GM23338 (cell line): ENCODE results near the gene AP3B2. TPM values are rescaled to one million over a fixed set of nuclear protein-coding genes. Genes with fewer than 3 reads are reported as not detected.

Source experiments
- ATAC-seq: fragments of 200-7000 bp; cut with Tn5 transposase; 3 replicates; pipeline ENCODE4 v1.9.1; 2020
- DNase-seq: peaks from one replicate; pipeline ENCODE4 v3.0.0-alpha.2; 2015; ENCODE audit warnings: low spot score
- H2AFZ ChIP-seq: fragments of 200-600 bp; sonication (generic); 2 replicates; pipeline ENCODE4 v1.8.0; 2016; ENCODE audit warnings: antibody characterized with exemption, mild to moderate bottlenecking, moderate library complexity
- H3F3A ChIP-seq: fragments of 200-600 bp; sonication (generic); replicated peaks from 2 replicates; pipeline ENCODE4 v1.8.0; 2017; ENCODE audit warnings: antibody characterized with exemption, mixed run types, low read depth
- H3K27ac ChIP-seq: fragments of 200-600 bp; sonication (generic); 2 replicates; pipeline ENCODE4 v1.6.1; 2016; ENCODE audit warnings: low read depth
- H3K27me3 ChIP-seq: fragments of 200-600 bp; sonication (generic); 2 replicates; pipeline ENCODE4 v1.8.0; 2016; ENCODE audit warnings: mild to moderate bottlenecking, mixed run types, moderate library complexity; ENCODE audit not compliant: insufficient read depth
- H3K36me3 ChIP-seq: fragments of 200-600 bp; sonication (generic); 2 replicates; pipeline ENCODE4 v1.8.0; 2016; ENCODE audit warnings: mild to moderate bottlenecking; ENCODE audit not compliant: insufficient read depth
- H3K4me1 ChIP-seq: fragments of 200-600 bp; sonication (generic); 2 replicates; pipeline ENCODE4 v1.8.0; 2016; ENCODE audit warnings: mild to moderate bottlenecking, moderate library complexity; ENCODE audit not compliant: insufficient read depth
- H3K4me2 ChIP-seq: fragments of 200-600 bp; sonication (generic); 2 replicates; pipeline ENCODE4 v1.7.1; 2017; ENCODE audit warnings: mixed run types
- H3K4me3 ChIP-seq: fragments of 200-600 bp; sonication (generic); 2 replicates; pipeline ENCODE4 v1.6.1; 2016; ENCODE audit warnings: mixed run types
- H3K79me2 ChIP-seq: fragments of 200-600 bp; sonication (generic); replicated peaks from 2 replicates; pipeline ENCODE4 v1.8.0; 2017; ENCODE audit warnings: mild to moderate bottlenecking; ENCODE audit not compliant: insufficient read depth
- H3K9me2 ChIP-seq: fragments of 200-600 bp; sonication (generic); 2 replicates; pipeline ENCODE4 v1.8.0; 2017; ENCODE audit not compliant: insufficient read depth
- H4K20me1 ChIP-seq: fragments of 200-600 bp; sonication (generic); replicated peaks from 2 replicates; pipeline ENCODE4 v1.8.0; 2017; ENCODE audit warnings: mild to moderate bottlenecking; ENCODE audit not compliant: insufficient read depth
- H3K27ac Mint-ChIP-seq: 2 replicates; pipeline ENCODE4 v1.8.0; 2020; ENCODE audit warnings: inconsistent platforms, mild to moderate bottlenecking, moderate library complexity, mixed read lengths
- H3K27me3 Mint-ChIP-seq: 3 replicates; pipeline ENCODE4 v1.8.0; 2022; ENCODE audit warnings: low read depth, mild to moderate bottlenecking, moderate library complexity, mixed read lengths, inconsistent platforms; ENCODE audit not compliant: insufficient read depth, poor library complexity
- H3K36me3 Mint-ChIP-seq: 3 replicates; pipeline ENCODE4 v1.8.0; 2021; ENCODE audit warnings: low read depth, mild to moderate bottlenecking, inconsistent platforms, moderate library complexity, mixed read lengths
- H3K4me1 Mint-ChIP-seq: 3 replicates; pipeline ENCODE4 v1.8.0; 2020; ENCODE audit warnings: mild to moderate bottlenecking, inconsistent platforms, mixed read lengths
- H3K4me3 Mint-ChIP-seq: 3 replicates; pipeline ENCODE4 v1.8.0; 2021; ENCODE audit warnings: moderate library complexity, mild to moderate bottlenecking, inconsistent platforms, mixed read lengths
- H3K9me3 Mint-ChIP-seq: 3 replicates; pipeline ENCODE4 v1.8.0; 2020; ENCODE audit warnings: moderate library complexity, mild to moderate bottlenecking, inconsistent platforms, mixed read lengths
- POLR2AphosphoS5 ChIP-seq: IDR thresholded peaks from 2 replicates; pipeline ENCODE4 v1.6.1; 2016; ENCODE audit warnings: antibody characterized with exemption, low read depth
- REST ChIP-seq: IDR thresholded peaks from one replicate; pipeline ENCODE4 v1.6.1; 2018; ENCODE audit warnings: antibody characterized with exemption; ENCODE audit not compliant: unreplicated experiment
- polyA plus RNA-seq: library from polyadenylated mRNA; unstranded; fragments of >200 nt; fragmentation: Nextera tagmentation; extraction: Ambion mirVana; gene quantifications from 2 replicates; pipeline ENCODE4 v1.2.1, GENCODE V29; 2016
- total RNA-seq: library from RNA; depleted of rRNA; stranded (reverse); fragments of >200 nt; shearing (Covaris generic); gene quantifications from 2 replicates; pipeline ENCODE4 v1.2.3, GENCODE V29; 2014
- TF ChIP-seq, protein P1 (sequence below), 2 experiments: fragments of 200-600 bp in 1 of 2; sonication (generic) in 1 of 2; conservative IDR thresholded peaks; 2 replicates each; pipeline versions ENCODE4 v1.5.1 to v1.6.1; 2016 to 2017; ENCODE audit warnings: antibody characterized with exemption in 2 of 2, low read depth in 2 of 2, mild to moderate bottlenecking in 2 of 2, moderate library complexity in 1 of 2

Gene AP3B2
- total and polyA plus RNA-seq, 2 experiments from 2014 or later: 9.5 to 19.2 TPM

- TF ChIP-seq REST (no peak), POLR2AphosphoS5 (no peak)
- TF ChIP-seq, protein P1, sequence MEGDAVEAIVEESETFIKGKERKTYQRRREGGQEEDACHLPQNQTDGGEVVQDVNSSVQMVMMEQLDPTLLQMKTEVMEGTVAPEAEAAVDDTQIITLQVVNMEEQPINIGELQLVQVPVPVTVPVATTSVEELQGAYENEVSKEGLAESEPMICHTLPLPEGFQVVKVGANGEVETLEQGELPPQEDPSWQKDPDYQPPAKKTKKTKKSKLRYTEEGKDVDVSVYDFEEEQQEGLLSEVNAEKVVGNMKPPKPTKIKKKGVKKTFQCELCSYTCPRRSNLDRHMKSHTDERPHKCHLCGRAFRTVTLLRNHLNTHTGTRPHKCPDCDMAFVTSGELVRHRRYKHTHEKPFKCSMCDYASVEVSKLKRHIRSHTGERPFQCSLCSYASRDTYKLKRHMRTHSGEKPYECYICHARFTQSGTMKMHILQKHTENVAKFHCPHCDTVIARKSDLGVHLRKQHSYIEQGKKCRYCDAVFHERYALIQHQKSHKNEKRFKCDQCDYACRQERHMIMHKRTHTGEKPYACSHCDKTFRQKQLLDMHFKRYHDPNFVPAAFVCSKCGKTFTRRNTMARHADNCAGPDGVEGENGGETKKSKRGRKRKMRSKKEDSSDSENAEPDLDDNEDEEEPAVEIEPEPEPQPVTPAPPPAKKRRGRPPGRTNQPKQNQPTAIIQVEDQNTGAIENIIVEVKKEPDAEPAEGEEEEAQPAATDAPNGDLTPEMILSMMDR (conservative IDR thresholded peaks at IDR 0.05; ENCODE audit: low read depth in 2 of 2): no peak
These were observed 21.0 kb downstream of the AP3B2 start (continued) for GRCh38 chr15:82688691-82689090.

DNA sequence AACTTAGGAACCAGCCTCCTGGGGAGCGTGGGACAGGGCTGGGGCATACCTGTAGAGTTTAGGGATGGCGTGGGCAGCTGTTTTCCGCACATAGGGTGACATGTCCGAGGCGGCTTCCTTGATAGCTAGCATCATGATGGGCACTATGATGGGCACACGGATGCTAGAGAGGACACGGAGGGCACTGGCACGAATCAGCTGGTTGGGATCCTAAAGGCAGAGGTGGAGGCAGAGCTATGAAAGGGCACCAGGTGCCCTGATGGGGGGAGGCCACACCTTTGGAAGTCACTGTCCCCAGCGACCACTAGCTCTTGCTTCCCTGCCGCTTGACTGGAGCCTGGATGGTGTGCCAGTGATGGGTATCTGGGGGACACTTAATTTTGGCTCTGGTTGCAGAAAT lies 28.3 kb downstream of the AP3B2 start:
- Histone ChIP-seq H4K20me1 (no peaks in the 10 kb centered on the region), H3K79me2 (no peaks in the 10 kb centered on the region), H3K4me2 (peak overlapping the region; percentile 94), H2AFZ (peak overlapping the region; percentile 93; the same call in 1 of the 2 replicates), H3F3A (no peaks in the 10 kb centered on the region), H3K9me2 (no peaks in the 10 kb centered on the region), H3K4me3 (peak overlapping the region; percentile 92), H3K27me3 (no peaks in the 10 kb centered on the region), H3K4me1 (peaks cover 10% of the 10 kb centered on the region), H3K36me3 (no peaks in the 10 kb centered on the region), H3K27ac (no peak overlapping the region)
- H3K27ac Mint-ChIP-seq: peak overlapping the region; percentile 98; the same call in 1 of the 2 replicates
- no peak for ATAC-seq
- TF ChIP-seq REST: no peak
- H3K36me3 Mint-ChIP-seq: no peaks in the 10 kb centered on the region
- peak overlapping the region; percentile 92 for H3K4me3 Mint-ChIP-seq
- DNase-seq: peak; percentile 5
- H3K9me3 Mint-ChIP-seq: no peaks in the 10 kb centered on the region; the same call in 2 of the 3 replicates
- peaks cover 11% of the 10 kb centered on the region; the same call in 2 of the 3 replicates for H3K4me1 Mint-ChIP-seq
- peaks cover 10% of the 10 kb centered on the region for H3K27me3 Mint-ChIP-seq
